ENCODE measurements around the gene TNPO2.

GRCh38 chr19:12715102-12715501 lies 8.6 kb downstream of the TNPO2 start:
- TF ChIP-seq CTCF (conservative IDR thresholded peaks at IDR 0.05; ENCODE audit: low read length) (no peak), EZH2phosphoT487 (IDR thresholded peaks at IDR 0.05; ENCODE audit: borderline replicate concordance) (no peak)
